OCI-LY1 (cell line): Measurements from ENCODE around the gene EIPR1.

Source experiments
- H2AFZ ChIP-seq: fragments of 200-600 bp; sonication (generic), shearing (Covaris generic); 2 replicates; pipeline ENCODE4 v1.6.0; 2014; ENCODE audit warnings: antibody characterized with exemption, mild to moderate bottlenecking, low read length
- H3F3A ChIP-seq: fragments of 200-600 bp; sonication (generic), shearing (Covaris generic); 2 replicates; pipeline ENCODE4 v1.6.0; 2014; ENCODE audit warnings: mild to moderate bottlenecking, antibody characterized with exemption, low read length, moderate library complexity; ENCODE audit not compliant: insufficient read depth
- H3K27ac ChIP-seq: fragments of 200-600 bp; sonication (generic); 2 replicates; pipeline ENCODE4 v1.5.1; 2014; ENCODE audit warnings: low read length, mixed run types, mild to moderate bottlenecking, low read depth; ENCODE audit not compliant: poor library complexity, severe bottlenecking
- H3K27me3 ChIP-seq: fragments of 200-600 bp; sonication (generic); 2 replicates; pipeline ENCODE4 v1.6.0; 2014; ENCODE audit warnings: antibody characterized with exemption, mild to moderate bottlenecking, low read length, moderate library complexity; ENCODE audit not compliant: insufficient read depth
- H3K36me3 ChIP-seq: fragments of 200-600 bp; sonication (generic); 2 replicates; pipeline ENCODE4 v1.6.1; 2014; ENCODE audit warnings: mild to moderate bottlenecking, antibody characterized with exemption, low read length, moderate library complexity, mixed read lengths; ENCODE audit not compliant: insufficient read depth
- H3K4me1 ChIP-seq: fragments of 200-600 bp; sonication (generic); 2 replicates; pipeline ENCODE4 v1.5.1; 2014; ENCODE audit warnings: mild to moderate bottlenecking, low read length, moderate library complexity; ENCODE audit not compliant: insufficient read depth, severe bottlenecking
- H3K4me2 ChIP-seq: fragments of 200-600 bp; sonication (generic), shearing (Covaris generic); 2 replicates; pipeline ENCODE4 v1.6.1; 2014; ENCODE audit warnings: low read length
- H3K4me3 ChIP-seq: fragments of 200-600 bp; sonication (generic); 2 replicates; pipeline ENCODE4 v1.5.1; 2014; ENCODE audit warnings: low read length, low read depth, mild to moderate bottlenecking, mixed read lengths; ENCODE audit not compliant: poor library complexity, severe bottlenecking
- H3K79me2 ChIP-seq: fragments of 200-600 bp; shearing (Covaris generic); 2 replicates; pipeline ENCODE4 v1.6.1; 2016; ENCODE audit warnings: mixed run types, low read length, mixed read lengths; ENCODE audit not compliant: insufficient read depth
- H3K9ac ChIP-seq: fragments of 200-600 bp; sonication (generic), shearing (Covaris generic); 2 replicates; pipeline ENCODE4 v1.6.1; 2014; ENCODE audit warnings: mild to moderate bottlenecking, low read length, mixed read lengths
- H3K9me2 ChIP-seq: fragments of 200-600 bp; sonication (generic), shearing (Covaris generic); 2 replicates; pipeline ENCODE4 v1.6.1; 2014; ENCODE audit warnings: low read depth, mild to moderate bottlenecking, low read length, mixed read lengths
- H3K9me3 ChIP-seq: fragments of 200-600 bp; shearing (Covaris generic); 2 replicates; pipeline ENCODE4 v1.6.1; 2014; ENCODE audit warnings: low read length, mixed read lengths
- H4K20me1 ChIP-seq: fragments of 200-600 bp; sonication (generic), shearing (Covaris generic); 2 replicates; pipeline ENCODE4 v1.6.0; 2016; ENCODE audit warnings: mild to moderate bottlenecking, low read length; ENCODE audit not compliant: insufficient read depth
- CTCF ChIP-seq: fragments of 200-600 bp; sonication (generic), shearing (Covaris generic); IDR thresholded peaks from 2 replicates; pipeline ENCODE4 v1.5.1; 2017; ENCODE audit warnings: mild to moderate bottlenecking, antibody characterized with exemption, low read length, moderate library complexity, mixed read lengths
- EZH2 ChIP-seq: fragments of 200-600 bp; sonication (generic), shearing (Covaris generic); IDR thresholded peaks from 2 replicates; pipeline ENCODE4 v1.8.0; 2017; ENCODE audit warnings: borderline replicate concordance, mixed run types, mild to moderate bottlenecking, antibody characterized with exemption, low read length, moderate library complexity, mixed read lengths

The EIPR1 gene

GRCh38 chr2:3336844-3337243, 40.8 kb downstream of the EIPR1 start:
- no peak overlapping the region for H3K4me3 ChIP-seq
- H3K36me3 ChIP-seq = peaks cover 54% of the 10 kb centered on the region
- H3K4me1 ChIP-seq = no peaks in the 10 kb centered on the region
- H3K27me3 ChIP-seq = no peaks in the 10 kb centered on the region
- H3K4me2 ChIP-seq = no peak overlapping the region
- H3F3A ChIP-seq = no peaks in the 10 kb centered on the region
- H3K27ac ChIP-seq = no peak overlapping the region
- no peaks in the 10 kb centered on the region for H3K9me3 ChIP-seq
- no peak overlapping the region for H2AFZ ChIP-seq
- no peak overlapping the region for H3K9ac ChIP-seq
- H4K20me1 ChIP-seq = no peaks in the 10 kb centered on the region
- TF ChIP-seq EZH2 (no peak), CTCF (no peak)
- no peaks in the 10 kb centered on the region for H3K79me2 ChIP-seq
- no peaks in the 10 kb centered on the region for H3K9me2 ChIP-seq

- Histone ChIP-seq H3K27me3 (no peaks in the 10 kb centered on the region), H3F3A (no peaks in the 10 kb centered on the region), H3K9me3 (no peaks in the 10 kb centered on the region), H3K4me3 (no peak overlapping the region), H3K36me3 (peaks cover 65% of the 10 kb centered on the region), H3K4me2 (no peak overlapping the region), H2AFZ (no peak overlapping the region), H3K4me1 (no peaks in the 10 kb centered on the region), H3K9ac (no peak overlapping the region), H4K20me1 (no peaks in the 10 kb centered on the region), H3K9me2 (no peaks in the 10 kb centered on the region), H3K79me2 (no peaks in the 10 kb centered on the region), H3K27ac (no peak overlapping the region)
- TF ChIP-seq CTCF (no peak), EZH2 (no peak)
These were observed 42.9 kb downstream of the EIPR1 start for GRCh38 chr2:3334392-3335345.

GRCh38 chr2:3332133-3332532, 45.5 kb downstream of the EIPR1 start:
- H3K4me1 ChIP-seq = no peaks in the 10 kb centered on the region
- no peaks in the 10 kb centered on the region for H3K9me3 ChIP-seq
- H3K9me2 ChIP-seq = no peaks in the 10 kb centered on the region
- TF ChIP-seq EZH2 (no peak), CTCF (no peak)
- H3F3A ChIP-seq = no peaks in the 10 kb centered on the region
- H4K20me1 ChIP-seq = no peaks in the 10 kb centered on the region
- peaks cover 59% of the 10 kb centered on the region for H3K36me3 ChIP-seq
- H3K27ac ChIP-seq = no peak overlapping the region
- no peaks in the 10 kb centered on the region for H3K27me3 ChIP-seq
- no peak overlapping the region for H3K4me3 ChIP-seq
- no peak overlapping the region for H2AFZ ChIP-seq
- H3K79me2 ChIP-seq = no peaks in the 10 kb centered on the region
- H3K4me2 ChIP-seq = no peak overlapping the region
- H3K9ac ChIP-seq = no peak overlapping the region
